Erythroblast (primary cell): ENCODE measurements around the gene ERCC5.

Experiments used
- DNase-seq, 2 experiments: peaks; one replicate each; lab custom pipeline; 2025; lab: John Stamatoyannopoulos, UW
- GATA1 ChIP-seq: IDR thresholded peaks from 2 replicates; pipeline ENCODE4 v1.6.1; 2011; ENCODE audit warnings: low read depth, mild to moderate bottlenecking, control low read depth, low read length, moderate library complexity
- POLR2A ChIP-seq: IDR thresholded peaks from 2 replicates; pipeline ENCODE4 v1.6.1; 2011; ENCODE audit warnings: mild to moderate bottlenecking, low read length

Gene ERCC5

DNA sequence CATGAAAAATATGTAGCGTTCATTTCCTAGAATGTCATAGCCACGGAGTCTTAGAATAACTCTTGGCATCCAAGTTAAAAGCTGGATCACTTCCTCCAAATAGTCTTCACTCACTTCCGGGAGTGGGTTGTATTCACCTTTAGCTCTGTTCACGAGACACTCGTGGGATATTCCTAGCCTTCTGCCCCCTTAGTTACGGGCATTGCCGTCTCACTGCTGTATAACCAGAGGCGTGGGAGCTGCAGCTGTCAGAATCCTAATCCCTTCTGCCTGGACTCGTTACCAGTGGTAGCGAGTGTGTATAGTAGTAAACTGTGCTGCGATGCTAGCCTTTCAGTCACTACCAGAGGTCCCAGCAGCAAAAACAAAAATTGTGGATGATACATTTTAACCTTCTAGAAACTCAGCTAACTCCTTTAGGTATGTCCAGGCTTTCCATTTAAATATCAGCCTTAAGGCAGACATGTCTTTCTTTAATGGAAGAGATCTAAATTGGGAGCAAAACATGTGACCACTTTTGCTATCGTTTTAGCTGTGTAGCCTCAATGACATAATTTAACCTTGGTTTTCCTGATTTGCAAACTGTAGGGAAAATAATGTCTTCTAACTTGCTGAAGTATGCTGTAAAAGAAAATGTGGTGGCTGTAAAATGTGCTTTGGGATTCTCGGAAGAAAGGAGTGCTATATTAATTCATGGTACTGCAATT is 34.1 kb downstream of the ERCC5 start:
- no peak for TF ChIP-seq GATA1
- TF ChIP-seq POLR2A: no peak
- DNase-seq: no peak

DNA sequence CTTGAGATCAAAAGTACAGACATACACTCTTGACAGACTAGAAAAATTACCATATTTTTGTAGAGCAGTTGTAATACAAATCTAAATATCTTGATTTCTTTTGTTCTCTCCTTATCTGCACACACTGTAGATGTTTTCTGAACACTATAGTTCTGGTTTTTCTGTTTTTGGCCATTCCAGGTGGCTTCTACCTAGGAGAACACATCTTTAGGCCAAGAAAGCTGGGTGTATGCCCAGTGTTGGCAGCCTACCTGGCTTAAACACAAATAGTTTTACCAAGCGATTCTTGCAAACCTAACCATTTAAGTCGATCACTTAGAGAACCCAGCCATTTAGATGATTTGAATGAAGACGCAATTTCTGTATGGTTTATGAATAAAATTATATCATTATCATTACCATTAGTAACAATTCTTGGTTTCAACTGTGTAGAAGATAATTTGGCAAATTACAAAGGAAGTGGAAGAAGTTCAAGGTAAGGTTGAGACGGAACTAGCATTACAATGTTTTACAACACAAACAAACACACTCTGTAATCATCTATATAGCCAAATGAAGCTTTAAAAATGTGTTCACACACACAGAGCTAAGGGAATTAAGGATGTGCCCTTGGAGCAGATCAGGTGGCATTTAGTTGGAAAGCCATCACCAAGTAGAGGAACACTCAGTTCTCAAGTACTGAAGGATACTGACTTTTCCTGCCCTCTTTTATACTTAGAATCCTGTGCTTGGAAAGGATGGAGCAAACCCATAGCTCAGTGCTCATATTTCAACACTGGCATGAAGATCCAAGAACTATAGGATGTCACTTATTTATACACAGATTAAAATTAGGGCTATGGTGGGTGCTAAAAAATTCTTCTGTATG is 36.2 kb downstream of the ERCC5 start:
- no peak for DNase-seq

GRCh38 chr13:102892503-102892902 is 46.7 kb downstream of the ERCC5 start:
- DNase-seq: no peak
- TF ChIP-seq GATA1 (no peak), POLR2A (no peak)

More for the DNA sequence above, 36.2 kb downstream of the ERCC5 start:
- TF ChIP-seq GATA1: no peak
- no peak for TF ChIP-seq POLR2A

DNA sequence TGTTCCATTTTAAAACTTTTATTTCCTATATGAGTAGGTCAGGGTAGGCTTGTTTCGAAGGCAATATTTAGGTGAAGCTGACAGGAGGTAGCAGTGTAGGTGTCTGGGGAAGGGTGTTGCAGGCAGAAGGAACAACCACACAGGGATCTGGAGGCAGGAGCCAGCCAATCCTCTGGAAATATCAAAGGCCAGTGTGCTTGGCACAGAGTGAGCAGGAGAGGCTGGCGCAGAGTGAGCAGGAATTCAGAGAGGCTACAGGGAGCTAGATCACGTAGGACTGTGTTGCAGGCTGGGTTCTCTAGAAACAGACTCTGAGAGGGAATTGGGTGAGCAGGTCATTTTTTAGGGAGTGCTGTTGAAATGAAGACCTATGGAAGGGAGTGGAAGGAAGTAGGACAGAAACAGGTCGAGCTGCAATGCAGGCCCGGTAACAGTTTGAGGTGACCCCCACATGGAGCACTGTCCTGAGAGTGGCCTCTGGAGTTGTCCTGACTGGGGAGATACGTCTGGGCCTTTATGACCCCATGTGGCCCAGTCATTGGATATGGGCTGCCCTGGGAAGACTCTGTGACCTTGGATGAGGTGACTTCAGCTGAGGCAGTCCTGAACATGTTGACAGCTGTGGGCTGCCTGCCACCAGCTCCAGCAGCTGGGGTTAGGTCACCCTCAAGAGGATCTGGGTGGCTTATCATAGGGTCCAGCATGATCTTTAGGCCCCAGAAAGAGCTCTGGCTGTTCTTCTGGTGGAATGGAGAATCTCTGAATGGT is 51.7 kb downstream of the ERCC5 start:
- DNase-seq: no peak
- TF ChIP-seq GATA1 (no peak), POLR2A (no peak)

GRCh38 chr13:102900193-102900608 is 54.4 kb downstream of the ERCC5 start:
- no peak for DNase-seq
- no peak for TF ChIP-seq POLR2A
- no peak for TF ChIP-seq GATA1

DNA sequence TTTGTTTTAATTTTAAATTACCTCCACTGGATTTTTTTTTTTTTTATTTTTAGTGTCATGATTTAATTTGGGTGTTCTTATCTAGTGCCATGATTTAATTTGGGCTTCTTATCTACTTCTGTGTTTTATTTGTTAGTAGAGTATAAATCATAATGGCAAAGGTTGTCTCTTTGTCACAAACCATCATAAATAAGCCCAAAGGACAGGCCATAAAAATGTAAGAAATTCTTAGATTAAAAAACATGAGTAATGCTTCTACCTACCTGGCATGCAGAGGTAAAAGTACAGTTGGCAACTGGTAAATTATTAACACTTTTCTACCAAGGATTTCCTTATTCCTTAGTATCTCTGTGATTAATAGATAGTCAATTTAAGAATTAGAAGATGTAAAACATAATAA is 55.2 kb downstream of the ERCC5 start:
- no peak for TF ChIP-seq GATA1
- no peak for TF ChIP-seq POLR2A
- DNase-seq: no peak

DNA sequence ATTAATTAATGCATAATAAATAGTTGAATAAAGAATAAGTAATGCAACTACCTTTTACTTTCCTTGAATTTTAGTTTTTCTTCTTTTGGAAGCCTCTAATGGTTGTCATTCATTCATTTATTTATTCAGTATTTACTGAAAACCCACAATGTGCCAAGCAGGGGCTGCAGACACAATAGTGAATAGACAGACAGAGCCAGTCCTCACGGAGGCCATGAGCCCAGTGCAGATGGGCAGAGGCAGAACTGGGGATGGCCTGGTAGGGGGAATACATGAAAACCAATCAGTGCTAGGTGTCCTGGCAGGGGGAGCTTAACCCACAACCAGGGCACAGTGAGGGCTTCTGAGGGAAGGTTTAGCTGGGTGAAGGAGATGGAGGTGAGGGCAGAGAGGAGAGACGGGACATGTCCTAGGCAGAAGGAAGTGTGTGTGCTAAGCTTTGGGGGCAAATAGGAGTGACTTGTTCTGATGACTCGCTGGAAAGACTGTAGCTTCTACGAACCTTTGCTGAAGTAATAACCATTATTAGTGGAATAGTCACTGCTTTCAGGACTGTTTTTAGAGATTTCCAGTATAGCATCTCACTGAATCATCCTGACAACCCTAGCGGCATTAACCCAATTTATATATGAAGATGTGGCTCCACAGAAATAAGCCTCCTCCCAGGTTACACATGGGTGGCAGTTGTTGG is 55.9 kb downstream of the ERCC5 start:
- DNase-seq: no peak
- no peak for TF ChIP-seq GATA1
- no peak for TF ChIP-seq POLR2A

DNA sequence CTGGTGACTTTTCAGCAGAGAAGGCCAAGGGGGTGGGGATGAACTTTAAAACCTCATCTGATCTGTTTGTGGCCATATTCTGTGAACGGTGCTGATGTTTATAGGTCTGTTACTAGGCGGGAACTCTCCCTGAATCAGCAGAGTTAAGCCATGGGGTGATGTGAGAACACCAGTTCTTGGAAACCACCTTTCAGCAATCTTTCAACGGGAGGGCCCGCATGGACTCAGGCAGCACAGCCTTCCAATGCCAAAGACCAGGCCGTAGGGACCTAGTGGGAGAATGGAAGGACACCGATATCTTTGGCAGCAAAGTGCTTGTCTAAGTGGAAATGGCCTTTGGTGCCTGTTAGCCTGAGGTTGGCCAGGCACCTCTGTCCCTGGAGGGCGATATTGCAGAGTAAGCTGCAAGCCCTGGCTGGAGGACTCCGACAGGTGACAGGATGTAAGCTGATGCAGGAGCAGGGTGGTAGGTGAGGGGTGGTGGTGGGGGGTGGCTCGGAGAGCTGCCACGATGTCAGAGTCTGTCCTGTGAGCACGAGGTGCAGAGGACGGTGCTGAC is 57.0 kb downstream of the ERCC5 start:
- TF ChIP-seq POLR2A: no peak
- DNase-seq: no peak

- TF ChIP-seq POLR2A (no peak), GATA1 (no peak)
- DNase-seq: peak; percentile 4 to 16
Measured at GRCh38 chr13:102903659-102904407, 58.0 kb downstream of the ERCC5 start.

GRCh38 chr13:102904408-102904862 is 58.6 kb downstream of the ERCC5 start:
- no peak for TF ChIP-seq POLR2A
- TF ChIP-seq GATA1: no peak
- no peak for DNase-seq

- TF ChIP-seq GATA1 (no peak), POLR2A (no peak)
- DNase-seq: no peak
Measured at GRCh38 chr13:102905905-102906771, 60.3 kb downstream of the ERCC5 start.
